ENCODE measurements around the gene NACAD.

NACAD gene

DNA sequence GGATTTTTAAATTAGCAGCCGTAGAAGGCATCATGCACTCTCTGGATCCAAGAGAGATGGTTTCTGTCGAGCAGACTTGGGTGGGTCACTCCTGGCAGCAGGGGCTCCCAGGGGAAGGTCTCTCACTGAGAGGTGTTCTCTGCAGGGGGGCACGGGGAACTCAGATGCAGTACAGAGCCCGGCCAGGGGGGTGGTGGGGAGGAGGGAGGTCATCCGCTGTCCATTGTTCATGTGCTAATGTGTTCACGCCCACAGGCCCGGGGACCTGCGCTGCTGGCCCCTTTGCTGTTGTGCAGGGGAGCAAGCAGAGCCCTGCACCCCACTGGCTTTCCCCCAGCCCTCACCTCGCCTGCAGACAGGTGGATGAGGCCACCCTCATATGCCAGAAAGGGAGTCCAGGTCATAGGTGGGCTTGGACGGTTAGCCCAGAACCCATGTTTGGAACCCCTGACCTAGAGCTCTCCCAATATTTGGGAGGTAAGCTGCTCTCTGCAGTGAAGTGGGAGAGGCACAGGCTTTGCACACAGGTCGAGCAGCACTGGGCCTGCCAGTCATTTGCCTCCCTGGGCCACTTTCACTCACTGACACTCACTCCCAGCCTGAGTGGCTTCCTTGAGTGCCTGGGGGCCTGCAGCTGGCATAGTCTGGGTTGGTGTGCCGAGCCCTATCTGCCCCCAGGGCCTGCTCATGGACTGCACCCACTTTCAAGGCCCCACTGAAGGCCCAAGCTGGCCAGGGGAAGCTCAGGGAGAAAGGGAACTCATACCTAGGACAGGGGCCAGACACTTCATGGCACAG is 35.3 kb upstream of the NACAD start:
- TF ChIP-seq, protein P1, sequence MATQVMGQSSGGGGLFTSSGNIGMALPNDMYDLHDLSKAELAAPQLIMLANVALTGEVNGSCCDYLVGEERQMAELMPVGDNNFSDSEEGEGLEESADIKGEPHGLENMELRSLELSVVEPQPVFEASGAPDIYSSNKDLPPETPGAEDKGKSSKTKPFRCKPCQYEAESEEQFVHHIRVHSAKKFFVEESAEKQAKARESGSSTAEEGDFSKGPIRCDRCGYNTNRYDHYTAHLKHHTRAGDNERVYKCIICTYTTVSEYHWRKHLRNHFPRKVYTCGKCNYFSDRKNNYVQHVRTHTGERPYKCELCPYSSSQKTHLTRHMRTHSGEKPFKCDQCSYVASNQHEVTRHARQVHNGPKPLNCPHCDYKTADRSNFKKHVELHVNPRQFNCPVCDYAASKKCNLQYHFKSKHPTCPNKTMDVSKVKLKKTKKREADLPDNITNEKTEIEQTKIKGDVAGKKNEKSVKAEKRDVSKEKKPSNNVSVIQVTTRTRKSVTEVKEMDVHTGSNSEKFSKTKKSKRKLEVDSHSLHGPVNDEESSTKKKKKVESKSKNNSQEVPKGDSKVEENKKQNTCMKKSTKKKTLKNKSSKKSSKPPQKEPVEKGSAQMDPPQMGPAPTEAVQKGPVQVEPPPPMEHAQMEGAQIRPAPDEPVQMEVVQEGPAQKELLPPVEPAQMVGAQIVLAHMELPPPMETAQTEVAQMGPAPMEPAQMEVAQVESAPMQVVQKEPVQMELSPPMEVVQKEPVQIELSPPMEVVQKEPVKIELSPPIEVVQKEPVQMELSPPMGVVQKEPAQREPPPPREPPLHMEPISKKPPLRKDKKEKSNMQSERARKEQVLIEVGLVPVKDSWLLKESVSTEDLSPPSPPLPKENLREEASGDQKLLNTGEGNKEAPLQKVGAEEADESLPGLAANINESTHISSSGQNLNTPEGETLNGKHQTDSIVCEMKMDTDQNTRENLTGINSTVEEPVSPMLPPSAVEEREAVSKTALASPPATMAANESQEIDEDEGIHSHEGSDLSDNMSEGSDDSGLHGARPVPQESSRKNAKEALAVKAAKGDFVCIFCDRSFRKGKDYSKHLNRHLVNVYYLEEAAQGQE (IDR thresholded peaks at IDR 0.05; ENCODE audit: insufficient replicate concordance, low read depth): no peak
- TF ChIP-seq, protein P2, sequence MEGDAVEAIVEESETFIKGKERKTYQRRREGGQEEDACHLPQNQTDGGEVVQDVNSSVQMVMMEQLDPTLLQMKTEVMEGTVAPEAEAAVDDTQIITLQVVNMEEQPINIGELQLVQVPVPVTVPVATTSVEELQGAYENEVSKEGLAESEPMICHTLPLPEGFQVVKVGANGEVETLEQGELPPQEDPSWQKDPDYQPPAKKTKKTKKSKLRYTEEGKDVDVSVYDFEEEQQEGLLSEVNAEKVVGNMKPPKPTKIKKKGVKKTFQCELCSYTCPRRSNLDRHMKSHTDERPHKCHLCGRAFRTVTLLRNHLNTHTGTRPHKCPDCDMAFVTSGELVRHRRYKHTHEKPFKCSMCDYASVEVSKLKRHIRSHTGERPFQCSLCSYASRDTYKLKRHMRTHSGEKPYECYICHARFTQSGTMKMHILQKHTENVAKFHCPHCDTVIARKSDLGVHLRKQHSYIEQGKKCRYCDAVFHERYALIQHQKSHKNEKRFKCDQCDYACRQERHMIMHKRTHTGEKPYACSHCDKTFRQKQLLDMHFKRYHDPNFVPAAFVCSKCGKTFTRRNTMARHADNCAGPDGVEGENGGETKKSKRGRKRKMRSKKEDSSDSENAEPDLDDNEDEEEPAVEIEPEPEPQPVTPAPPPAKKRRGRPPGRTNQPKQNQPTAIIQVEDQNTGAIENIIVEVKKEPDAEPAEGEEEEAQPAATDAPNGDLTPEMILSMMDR (IDR thresholded peaks at IDR 0.05; ENCODE audit: insufficient read depth, low read length): no peak
- TF ChIP-seq GABPA (IDR thresholded peaks at IDR 0.05; ENCODE audit: low read depth): no peak
- no peak for TF ChIP-seq SPI1 (IDR thresholded peaks at IDR 0.05; ENCODE audit: borderline replicate concordance, low read depth)
- TF ChIP-seq POLR2AphosphoS5 (IDR thresholded peaks at IDR 0.05; ENCODE audit: low read depth): no peak

DNA sequence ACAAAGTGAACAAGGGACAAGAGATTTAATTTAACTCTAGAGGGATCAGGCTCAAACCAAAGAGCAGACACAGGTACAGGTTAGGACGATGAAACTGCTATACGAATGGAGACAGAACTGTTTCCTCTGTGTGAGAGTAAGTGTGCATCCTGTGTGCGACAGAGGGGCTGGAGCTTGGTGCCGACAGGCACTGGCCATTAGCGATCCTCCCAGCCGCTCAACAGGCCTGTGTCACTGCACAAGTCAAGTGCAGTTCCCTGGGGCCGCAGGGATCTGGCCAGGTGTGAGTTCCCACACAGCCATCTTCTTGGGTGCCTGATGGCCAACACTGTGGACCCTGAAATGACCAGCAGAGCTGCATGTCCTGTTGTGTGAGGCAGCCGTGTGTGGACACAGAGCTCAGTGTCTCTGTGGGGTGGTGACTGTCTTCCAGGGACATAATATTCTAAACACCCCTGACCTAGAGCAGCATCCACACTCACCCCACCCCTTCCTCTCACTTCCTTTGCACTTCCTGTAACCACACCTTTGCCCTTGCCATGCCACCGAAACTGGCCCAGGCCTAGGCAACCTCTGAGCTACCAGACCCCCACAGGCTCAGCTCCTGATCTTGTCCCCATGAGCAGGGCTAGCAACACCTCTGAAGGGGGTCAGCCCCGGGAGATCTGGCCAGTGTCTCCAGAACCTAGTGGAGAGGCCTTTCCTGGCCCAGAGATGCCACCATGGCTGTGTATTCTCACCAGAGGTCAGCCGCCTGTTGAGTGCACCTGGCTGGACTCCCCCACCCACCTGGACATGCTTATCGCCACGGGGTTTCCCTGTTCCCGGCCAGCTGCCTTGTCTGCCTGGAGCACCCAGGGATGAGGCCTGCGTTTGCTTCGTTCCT is 34.4 kb upstream of the NACAD start:
- Histone ChIP-seq H3K4me3 (replicated peaks; ENCODE audit: insufficient read depth, low read length) (no peak overlapping the region), H3K27me3 (ENCODE audit: insufficient read depth, poor library complexity, severe bottlenecking) (no peaks in the 10 kb centered on the region), H3K27ac (replicated peaks) (no peak overlapping the region)
- TF ChIP-seq, protein P2 (IDR thresholded peaks at IDR 0.05; ENCODE audit: insufficient read depth, low read length): no peak
- TF ChIP-seq SPI1 (IDR thresholded peaks at IDR 0.05; ENCODE audit: borderline replicate concordance, low read depth) (no peak), GABPA (IDR thresholded peaks at IDR 0.05; ENCODE audit: low read depth) (no peak), POLR2AphosphoS5 (IDR thresholded peaks at IDR 0.05; ENCODE audit: low read depth) (no peak)
- TF ChIP-seq, protein P1 (IDR thresholded peaks at IDR 0.05; ENCODE audit: insufficient replicate concordance, low read depth): no peak
- no peak for DNase-seq (ENCODE audit: low read depth in 1 of 2, low spot score in 1 of 2)

More for the DNA sequence above, 35.3 kb upstream of the NACAD start:
- no peak overlapping the region for H3K27ac ChIP-seq (replicated peaks)
- H3K27me3 ChIP-seq (ENCODE audit: insufficient read depth, poor library complexity, severe bottlenecking): no peaks in the 10 kb centered on the region
- DNase-seq (ENCODE audit: low read depth in 1 of 2, low spot score in 1 of 2): no peak
- no peak overlapping the region for H3K4me3 ChIP-seq (replicated peaks; ENCODE audit: insufficient read depth, low read length)

DNA sequence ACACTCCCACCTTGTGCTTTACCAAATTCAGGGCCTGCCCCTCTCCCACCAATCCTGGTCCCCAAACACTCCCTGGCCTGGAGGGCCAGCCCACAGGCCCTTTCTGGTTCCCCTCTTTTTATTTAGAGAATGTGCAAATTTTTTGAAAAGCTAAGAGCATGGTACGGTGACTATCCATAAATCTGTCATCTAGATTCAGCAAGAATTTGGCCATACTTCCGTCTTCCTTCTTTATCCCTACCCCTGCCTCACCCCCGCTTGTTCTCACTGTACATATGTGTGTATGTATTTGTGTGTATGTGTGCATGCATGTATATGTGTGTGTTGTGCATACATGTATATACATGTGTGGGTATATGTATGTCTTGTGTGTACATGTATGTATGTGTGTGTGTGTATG is 30.8 kb upstream of the NACAD start:
- TF ChIP-seq, protein P1 (IDR thresholded peaks at IDR 0.05; ENCODE audit: insufficient replicate concordance, low read depth): no peak
- TF ChIP-seq, protein P2 (IDR thresholded peaks at IDR 0.05; ENCODE audit: insufficient read depth, low read length): no peak
- TF ChIP-seq SPI1 (IDR thresholded peaks at IDR 0.05; ENCODE audit: borderline replicate concordance, low read depth) (no peak), POLR2AphosphoS5 (IDR thresholded peaks at IDR 0.05; ENCODE audit: low read depth) (no peak), GABPA (IDR thresholded peaks at IDR 0.05; ENCODE audit: low read depth) (no peak)
- H3K27me3 ChIP-seq (ENCODE audit: insufficient read depth, poor library complexity, severe bottlenecking): no peaks in the 10 kb centered on the region
- no peak for DNase-seq (ENCODE audit: low read depth in 1 of 2, low spot score in 1 of 2)

More for the DNA sequence above, 30.8 kb upstream of the NACAD start:
- Histone ChIP-seq H3K27ac (replicated peaks) (no peak overlapping the region), H3K4me3 (replicated peaks; ENCODE audit: insufficient read depth, low read length) (no peak overlapping the region)
